VCaP (cell line): ENCODE measurements around the gene HEBP1.
A peak's percentile ranks its signal among the peaks of the same experiment; 100 is the strongest.

ENCODE experiments used
- H3K27ac ChIP-seq: fragments of 450-650 bp; 2 replicates; pipeline ENCODE4 v1.5.1; 2017
- TF ChIP-seq, protein P1 (sequence below): fragments of 450-650 bp; conservative IDR thresholded peaks from 2 replicates; pipeline ENCODE4 v1.5.1; 2017; ENCODE audit warnings: mild to moderate bottlenecking, moderate library complexity

HEBP1 gene, protein sequence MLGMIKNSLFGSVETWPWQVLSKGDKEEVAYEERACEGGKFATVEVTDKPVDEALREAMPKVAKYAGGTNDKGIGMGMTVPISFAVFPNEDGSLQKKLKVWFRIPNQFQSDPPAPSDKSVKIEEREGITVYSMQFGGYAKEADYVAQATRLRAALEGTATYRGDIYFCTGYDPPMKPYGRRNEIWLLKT

DNA sequence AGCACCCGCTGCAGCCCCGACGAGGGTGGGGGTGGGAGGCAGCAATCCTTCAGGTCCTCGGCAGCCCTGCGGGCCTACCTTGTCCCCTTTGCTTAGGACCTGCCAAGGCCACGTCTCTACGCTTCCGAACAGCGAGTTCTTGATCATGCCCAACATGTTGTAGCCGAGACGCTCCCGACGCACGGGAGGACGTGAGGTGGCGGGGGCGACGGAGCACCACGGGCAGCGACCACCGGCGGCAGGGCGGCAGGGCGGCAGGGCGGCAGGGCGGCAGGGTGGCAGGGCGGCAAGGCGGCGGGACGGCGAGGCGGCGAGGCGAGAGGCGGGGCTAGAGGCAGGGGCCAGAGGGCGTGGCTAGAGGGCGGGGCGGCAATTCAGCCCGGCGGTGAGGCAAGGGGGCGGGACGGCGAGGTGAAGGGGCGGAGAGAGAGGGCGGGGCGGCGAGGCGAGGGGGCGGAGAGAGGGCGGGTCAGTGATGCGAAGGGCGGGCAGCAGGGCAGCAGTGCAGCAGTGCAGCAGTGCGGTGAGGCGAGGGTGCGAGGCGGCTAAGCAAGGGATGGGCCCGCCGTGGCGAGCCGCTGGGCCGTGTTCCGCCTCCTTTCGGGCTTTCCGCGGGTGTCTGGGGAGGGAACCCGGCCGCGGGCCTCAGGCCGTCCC is at the start of gene HEBP1:
TSS of gene HEBP1 (minus strand) at position 307 of the 657 bp plus-strand sequence. CDS start at position 156, 151 bp downstream.
- TF ChIP-seq, protein P1, sequence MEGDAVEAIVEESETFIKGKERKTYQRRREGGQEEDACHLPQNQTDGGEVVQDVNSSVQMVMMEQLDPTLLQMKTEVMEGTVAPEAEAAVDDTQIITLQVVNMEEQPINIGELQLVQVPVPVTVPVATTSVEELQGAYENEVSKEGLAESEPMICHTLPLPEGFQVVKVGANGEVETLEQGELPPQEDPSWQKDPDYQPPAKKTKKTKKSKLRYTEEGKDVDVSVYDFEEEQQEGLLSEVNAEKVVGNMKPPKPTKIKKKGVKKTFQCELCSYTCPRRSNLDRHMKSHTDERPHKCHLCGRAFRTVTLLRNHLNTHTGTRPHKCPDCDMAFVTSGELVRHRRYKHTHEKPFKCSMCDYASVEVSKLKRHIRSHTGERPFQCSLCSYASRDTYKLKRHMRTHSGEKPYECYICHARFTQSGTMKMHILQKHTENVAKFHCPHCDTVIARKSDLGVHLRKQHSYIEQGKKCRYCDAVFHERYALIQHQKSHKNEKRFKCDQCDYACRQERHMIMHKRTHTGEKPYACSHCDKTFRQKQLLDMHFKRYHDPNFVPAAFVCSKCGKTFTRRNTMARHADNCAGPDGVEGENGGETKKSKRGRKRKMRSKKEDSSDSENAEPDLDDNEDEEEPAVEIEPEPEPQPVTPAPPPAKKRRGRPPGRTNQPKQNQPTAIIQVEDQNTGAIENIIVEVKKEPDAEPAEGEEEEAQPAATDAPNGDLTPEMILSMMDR = no peak
- peak within 1 kb of the TSS; percentile 89 for H3K27ac ChIP-seq

DNA sequence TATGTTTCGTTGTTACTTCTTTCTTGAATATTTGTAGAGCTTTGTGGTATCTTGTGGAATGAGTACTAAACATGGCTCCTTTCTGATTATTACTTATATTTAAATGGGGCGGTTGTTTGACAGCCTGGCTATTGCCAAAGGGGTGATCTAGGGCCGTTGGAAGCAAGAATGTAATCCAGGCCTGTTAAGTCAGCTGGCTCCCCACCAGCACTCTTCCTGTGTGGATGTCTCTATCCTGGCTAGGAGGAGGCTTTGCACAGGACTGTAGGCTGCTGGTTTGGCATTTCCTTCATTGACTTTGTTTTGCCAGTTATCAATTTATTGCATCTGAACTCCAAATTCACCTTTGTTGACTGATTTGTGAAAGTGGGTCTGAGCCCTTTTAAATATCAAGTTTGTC is 49.8 kb upstream of the HEBP1 start:
- TF ChIP-seq, protein P1 = no peak
- peak overlapping the region; percentile 85 for H3K27ac ChIP-seq

DNA sequence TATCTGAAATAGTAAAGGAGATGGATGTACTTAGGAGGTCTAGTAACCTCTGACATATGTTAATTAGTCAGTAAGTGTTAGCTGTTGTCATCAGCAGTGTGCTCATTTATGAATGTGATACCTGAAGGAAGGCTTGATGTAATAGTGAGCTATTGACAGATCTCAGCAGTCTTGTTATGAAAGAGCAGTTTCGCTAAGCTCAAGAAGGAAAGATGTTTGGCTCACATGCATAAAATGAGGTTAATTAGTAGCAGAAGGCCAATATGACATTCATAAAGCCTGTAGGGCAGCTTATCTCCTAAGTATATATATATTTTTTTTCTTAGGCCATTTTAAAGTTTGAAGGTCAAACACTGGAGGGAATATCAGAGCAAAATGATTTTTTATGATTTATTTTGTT is 46.9 kb upstream of the HEBP1 start:
- TF ChIP-seq, protein P1 = no peak
- peak overlapping the region; percentile 85 for H3K27ac ChIP-seq

DNA sequence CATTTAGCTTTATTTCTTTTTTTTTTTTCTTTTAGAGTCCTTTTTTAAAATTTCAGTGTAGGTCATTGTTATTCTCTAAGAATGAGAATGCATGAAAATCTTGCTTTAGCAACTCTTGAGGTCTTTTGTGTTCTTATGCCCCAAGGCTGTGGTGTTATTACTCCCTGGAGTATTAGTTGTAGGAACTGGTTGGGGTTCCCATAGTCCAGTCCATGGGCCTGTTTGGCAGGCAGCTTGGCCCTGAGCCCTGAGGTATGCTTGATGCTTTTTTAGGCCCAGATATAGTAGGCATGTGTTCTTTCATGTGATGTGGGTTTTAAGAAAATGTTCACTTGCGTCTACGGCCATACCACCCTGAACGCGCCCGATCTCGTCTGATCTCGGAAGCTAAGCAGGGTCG is 45.8 kb upstream of the HEBP1 start:
- TF ChIP-seq, protein P1 = no peak
- H3K27ac ChIP-seq = peak overlapping the region; percentile 85

DNA sequence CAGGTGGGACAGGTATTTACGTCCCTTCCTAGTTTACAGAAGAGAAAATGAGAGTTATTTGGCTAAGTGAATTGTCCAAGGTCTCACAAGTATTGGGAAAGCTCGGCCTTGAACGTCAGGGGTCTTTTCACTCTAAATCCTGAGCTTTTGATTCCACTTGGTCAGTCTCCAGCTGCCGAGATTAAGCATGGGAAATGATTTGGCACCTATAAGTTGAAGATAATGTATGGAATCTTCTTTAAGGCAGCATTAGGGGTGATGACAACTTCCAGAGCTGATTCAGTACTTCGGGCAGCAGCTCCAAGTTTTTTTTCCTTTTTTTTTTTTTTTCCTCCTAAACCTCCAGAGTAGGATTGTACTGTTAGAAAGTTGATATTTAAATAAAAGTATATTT is 44.8 kb upstream of the HEBP1 start:
- TF ChIP-seq, protein P1 = no peak
- H3K27ac ChIP-seq = peak overlapping the region; percentile 85

DNA sequence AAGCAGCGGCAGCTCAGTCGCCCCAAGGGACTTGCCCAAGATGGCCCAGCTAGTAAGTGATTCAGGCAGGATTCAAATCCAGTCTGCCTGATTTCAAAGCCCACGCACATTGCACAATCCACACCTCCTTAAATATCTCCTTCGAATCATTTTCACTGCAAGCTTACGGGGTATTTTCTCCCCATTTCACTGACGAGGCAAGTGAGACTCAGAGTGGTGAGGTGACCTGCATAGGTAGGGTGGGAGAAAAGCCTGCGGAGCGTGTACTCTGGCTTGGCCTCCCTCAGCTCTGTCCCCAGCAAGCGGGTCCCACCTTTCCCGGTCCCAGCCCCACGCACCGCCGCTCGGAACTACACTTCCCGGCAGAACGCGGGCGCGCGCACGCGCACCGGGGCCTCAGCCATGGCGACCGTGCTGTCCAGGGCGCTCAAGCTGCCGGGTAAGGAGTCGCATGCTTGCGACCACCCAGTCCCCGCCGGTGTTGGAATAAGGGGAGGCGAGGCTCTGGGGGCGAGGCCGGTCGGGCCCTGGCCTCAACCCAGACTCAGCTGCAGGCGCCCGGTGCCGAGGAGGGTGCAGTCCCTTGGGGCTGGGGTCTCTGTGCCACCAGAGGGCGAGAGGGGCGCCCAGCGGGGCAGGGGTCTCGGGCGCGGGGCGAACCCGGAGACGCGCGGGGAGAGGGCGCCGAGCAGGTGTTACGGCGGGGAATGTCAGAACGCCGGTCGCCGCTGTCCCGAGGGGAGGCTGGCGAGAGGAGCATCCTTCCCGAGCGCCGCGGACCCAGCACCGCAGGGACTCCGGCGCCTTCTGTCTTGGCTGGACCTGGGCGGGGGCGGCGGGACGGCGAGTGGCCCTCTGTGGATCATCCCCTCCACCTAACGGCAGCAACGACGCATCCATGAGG is 44.2 kb upstream of the HEBP1 start, which contains the start of gene FAM234B:
TSS of gene FAM234B (plus strand) at position 380 of the 904 bp plus-strand sequence. CDS start at position 403, 23 bp downstream.
- H3K27ac ChIP-seq = peak within 1 kb of the TSS; percentile 85

More for the DNA sequence above, 44.2 kb upstream of the HEBP1 start, which contains the start of gene FAM234B:
- TF ChIP-seq, protein P1 = peak; percentile 55
